GM13976 (cell line): ENCODE results near the gene CNTFR.

Experiments
- DNase-seq: peaks from one replicate; pipeline ENCODE4 v3.0.0; 2012; ENCODE audit warnings: low spot score
- CTCF ChIP-seq: IDR thresholded peaks from 2 replicates; pipeline ENCODE4 v1.5.1; 2012; ENCODE audit warnings: borderline replicate concordance, mild to moderate bottlenecking; ENCODE audit not compliant: insufficient read depth; ENCODE audit errors: extremely low read depth, missing control alignments, control extremely low read depth
- in situ Hi-C: fragments of 300-500 bp; cut with MboI; formaldehyde crosslinking; loops from one replicate; pipeline ENCODE4 v1.12.0; 2022; ENCODE audit warnings: low sequenced_read_pairs, mixed read lengths, inconsistent platforms; ENCODE audit not compliant: unreplicated experiment

The CNTFR gene

DNA sequence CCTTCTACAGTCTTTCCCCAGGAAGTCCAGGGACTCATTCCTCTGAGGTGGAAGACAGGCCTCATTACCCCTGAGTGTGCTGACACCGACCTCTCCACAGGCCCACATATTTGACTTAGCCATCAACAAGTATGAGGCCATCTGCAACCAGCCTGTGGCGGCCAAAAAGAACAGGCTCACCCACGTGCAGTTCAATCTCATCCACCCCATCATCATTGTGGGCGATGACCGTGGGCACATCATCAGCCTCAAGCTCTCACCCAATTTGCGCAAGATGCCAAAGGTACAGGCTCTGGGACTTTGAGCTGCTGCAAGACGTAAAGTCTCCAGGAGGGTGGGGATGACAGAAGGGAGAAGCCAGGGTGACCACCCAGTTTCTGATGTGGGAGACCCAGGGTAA is 72.3 kb downstream of the CNTFR start:
- TF ChIP-seq CTCF: no peak
- in situ Hi-C loops: no loop called here
- no peak for DNase-seq

DNA sequence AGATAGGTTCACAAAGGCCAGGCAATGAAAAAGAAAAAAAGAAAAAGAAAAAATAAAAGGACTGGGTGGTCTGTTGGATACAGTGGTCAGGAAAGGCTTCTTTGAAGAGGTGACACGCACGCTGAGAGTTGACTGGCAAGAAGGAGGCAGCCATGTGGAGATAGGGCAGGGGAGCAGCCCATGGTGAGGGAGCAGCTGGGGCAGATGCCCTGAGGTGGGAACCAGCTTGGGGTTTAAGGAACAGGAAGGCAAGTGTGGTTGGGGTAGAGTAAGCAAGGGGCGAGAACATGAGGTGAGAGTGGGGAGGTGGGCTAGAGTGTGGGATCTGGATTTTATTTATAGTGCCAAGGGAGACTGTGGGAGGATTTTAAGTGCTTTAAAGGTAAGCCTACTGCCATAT is 73.6 kb downstream of the CNTFR start:
- in situ Hi-C loops: no loop called here
- TF ChIP-seq CTCF: no peak
- no peak for DNase-seq

- in situ Hi-C loops: no loop called here
- TF ChIP-seq CTCF: no peak
Measured at GRCh38 chr9:34514816-34515215, 74.7 kb downstream of the CNTFR start.

DNA sequence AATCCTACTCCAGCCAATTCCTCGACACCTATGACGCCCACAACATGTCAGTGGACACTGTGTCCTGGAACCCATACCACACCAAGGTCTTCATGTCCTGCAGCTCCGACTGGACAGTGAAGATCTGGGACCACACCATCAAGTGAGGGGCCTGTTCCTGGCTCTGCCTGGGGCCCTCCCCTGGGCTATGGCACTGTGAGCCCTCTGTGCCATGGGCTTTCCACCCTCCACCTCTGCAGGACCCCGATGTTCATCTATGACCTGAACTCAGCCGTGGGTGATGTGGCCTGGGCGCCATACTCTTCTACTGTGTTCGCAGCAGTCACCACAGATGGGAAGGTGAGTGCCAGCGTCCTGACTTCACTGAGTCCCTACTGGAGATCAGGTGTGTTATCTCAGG is 75.1 kb downstream of the CNTFR start:
- TF ChIP-seq CTCF: no peak
- in situ Hi-C loops: no loop called here

More at GRCh38 chr9:34514816-34515215, 74.7 kb downstream of the CNTFR start:
- DNase-seq: no peak

GRCh38 chr9:34513567-34514214 is 75.8 kb downstream of the CNTFR start:
- in situ Hi-C loops: no loop called here

More for the DNA sequence above, 75.1 kb downstream of the CNTFR start:
- DNase-seq: no peak

More at GRCh38 chr9:34513567-34514214, 75.8 kb downstream of the CNTFR start:
- DNase-seq: no peak
- TF ChIP-seq CTCF: no peak
